ENCODE measurements around the gene GCC1. TPM values are rescaled to one million over a fixed set of nuclear protein-coding genes. Genes with fewer than 3 reads are reported as not detected.
A peak's percentile ranks its signal among the peaks of the same experiment; 100 is the strongest.

The GCC1 gene, protein sequence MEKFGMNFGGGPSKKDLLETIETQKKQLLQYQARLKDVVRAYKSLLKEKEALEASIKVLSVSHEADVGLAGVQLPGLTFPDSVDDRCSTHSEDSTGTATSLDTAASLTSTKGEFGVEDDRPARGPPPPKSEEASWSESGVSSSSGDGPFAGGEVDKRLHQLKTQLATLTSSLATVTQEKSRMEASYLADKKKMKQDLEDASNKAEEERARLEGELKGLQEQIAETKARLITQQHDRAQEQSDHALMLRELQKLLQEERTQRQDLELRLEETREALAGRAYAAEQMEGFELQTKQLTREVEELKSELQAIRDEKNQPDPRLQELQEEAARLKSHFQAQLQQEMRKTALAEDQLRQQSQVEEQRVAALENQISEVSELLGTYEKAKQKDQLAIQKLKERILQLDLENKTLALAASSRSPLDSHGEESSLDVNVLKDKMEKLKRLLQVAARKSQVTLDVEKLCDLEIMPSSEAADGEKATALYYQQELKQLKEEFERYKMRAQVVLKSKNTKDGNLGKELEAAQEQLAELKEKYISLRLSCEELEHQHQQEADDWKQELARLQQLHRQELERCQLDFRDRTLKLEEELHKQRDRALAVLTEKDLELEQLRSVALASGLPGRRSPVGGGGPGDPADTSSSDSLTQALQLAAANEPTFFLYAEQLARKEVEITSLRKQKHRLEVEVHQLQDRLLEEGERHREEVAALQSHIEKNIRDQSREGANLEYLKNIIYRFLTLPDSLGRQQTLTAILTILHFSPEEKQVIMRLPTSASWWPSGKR
- 10 to 100 TPM in 1 of 2 donors, 1 to 10 TPM in 1; 9.6 to 11.0 TPM for total RNA-seq
- long read RNA-seq, donor 1, full-length matches to known transcripts: 6 of 7 reads
- long read RNA-seq, donor 1, partial matches to known transcripts: 0 of 7 reads
- long read RNA-seq, donor 1, other reads (novel, unspliced or antisense): 1 of 7 reads
- long read RNA-seq, donor 2, full-length matches to known transcripts: 5 of 8 reads
- long read RNA-seq, donor 2, partial matches to known transcripts: 3 of 8 reads
- long read RNA-seq, donor 2, other reads (novel, unspliced or antisense): 0 of 8 reads

DNA sequence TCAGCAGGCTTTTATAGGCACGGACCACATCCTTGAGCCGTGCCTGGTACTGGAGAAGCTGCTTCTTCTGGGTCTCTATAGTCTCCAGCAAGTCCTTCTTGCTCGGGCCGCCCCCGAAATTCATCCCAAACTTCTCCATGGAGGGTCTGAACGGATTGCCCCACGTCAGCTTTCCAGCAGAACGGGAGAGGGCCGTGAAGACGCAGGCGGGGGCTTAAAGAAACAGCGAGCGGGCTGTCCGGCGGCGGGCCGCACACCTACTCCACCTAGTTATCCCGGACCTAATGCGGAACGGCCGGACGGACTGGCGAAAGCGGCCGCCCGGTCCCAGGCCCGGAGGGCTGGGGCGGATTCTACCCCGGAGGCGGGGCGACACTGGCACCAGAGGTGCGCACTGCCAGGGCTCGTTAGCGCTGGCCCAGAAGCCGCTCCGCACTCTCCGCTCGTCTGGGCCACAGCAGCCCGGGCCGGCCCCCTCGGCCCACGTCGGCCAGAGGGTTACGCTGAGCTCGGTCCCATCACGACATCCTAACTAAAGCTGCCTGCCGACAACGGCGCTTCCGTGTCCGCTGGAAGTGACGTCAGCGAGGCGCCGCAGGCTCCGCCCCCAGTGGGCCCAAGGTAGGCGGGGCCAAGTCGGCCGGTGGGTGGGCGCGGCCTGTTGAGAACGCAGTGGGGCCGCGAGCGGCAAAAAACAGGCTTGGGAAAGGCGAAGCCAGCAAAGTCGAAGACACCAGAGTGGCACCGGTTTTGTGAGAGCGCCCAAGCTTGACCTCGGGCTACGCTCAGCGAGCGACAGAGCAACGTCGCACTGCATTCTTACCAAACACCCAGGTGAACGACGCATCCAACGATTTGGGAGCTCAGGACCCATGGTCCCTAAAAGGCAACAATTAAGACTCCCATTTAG, at the start of gene GCC1:
Gene GCC1, minus strand, starts transcription at position 553 of the 910 bp plus-strand sequence. Its CDS starts 414 bp downstream, at position 139.
- intact Hi-C loops (cut with DNase I): loop anchor here in 1 of 2 donors (5.0 kb wide), 1 partner anchor 67 kb away; the partner anchor contains the start of gene SND1
- peak; percentile 98 for DNase-seq (ENCODE audit: low spot score)

DNA sequence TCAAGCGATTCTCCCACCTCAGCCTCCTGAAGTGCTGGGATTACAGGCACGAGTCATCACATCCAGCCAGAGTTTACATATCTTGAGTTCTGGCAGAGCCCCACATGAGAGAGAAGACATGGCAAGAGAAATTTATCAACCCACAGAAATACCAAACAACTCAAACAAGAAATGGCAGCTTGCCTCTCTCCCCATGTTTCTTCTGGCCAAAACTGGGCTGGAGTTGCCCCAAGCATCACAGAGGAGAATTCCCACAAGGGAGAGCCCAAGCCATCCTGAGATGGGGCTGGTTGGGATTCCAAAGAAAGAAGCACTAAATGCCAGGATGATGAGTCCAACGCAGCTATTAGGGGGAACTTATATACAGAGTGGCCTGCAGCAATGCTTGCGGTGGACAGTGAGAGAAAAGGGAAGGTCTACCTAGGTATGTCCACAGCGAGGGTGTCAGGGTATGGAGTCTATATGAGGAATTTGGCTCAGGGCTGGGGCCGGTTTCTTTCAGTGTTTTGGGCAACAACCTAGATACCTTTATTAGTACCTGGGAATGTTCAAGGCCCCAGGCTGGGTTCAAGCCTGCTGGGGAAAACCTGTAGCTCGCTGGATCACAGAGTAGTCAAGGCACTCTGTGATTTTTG, 47.0 kb upstream of the GCC1 start:
- DNase-seq (ENCODE audit: low spot score): no peak
- intact Hi-C loops (cut with DNase I): no loop called here

DNA sequence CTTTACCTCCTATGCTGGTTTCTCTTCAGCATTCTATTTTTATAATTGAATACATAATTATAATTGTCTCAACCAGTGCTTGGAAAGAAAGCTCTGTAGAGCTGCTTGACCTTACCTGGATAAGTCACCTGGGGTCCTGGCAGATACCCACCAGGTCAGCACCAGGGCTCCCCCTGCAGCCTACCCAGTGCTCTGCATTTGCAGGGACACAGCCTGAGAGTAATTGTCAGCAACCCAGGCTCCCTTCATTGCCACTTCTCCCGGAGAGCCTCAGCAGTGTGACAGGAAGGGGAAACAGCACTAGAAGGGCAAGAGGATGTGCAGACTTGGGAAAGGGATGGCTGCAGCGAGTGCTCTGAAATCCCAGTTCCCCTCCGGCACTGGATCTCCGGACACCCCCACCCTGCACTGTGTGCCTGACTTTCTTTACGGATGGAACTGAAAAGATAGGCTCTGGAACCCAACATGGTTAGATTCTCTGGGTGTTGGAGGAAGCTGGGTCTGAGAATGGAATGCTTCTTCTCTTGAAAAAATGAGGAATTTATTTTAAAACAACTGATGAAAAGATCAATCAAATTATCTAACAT, 44.0 kb upstream of the GCC1 start:
- intact Hi-C loops (cut with DNase I): no loop called here
- no peak for DNase-seq (ENCODE audit: low spot score)

DNA sequence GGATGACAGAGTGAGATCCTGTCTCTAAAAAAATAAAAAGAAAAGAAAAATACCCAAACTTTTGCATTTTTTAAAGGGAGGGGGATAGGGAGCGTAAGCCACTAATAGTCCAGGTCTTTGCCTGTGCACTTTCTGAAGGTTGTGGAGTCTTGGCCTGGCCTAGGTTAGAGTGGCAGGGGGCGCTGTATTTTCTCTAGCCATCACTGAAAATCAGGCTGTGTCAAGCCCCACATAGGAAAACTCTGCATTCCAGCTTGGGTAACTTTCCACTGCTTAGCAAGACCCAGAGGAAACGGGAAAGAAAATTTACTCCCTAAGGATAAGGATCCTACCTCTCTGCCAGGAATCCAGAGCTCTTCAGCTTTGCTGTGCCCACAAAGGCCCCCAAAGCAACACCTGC, 43.0 kb upstream of the GCC1 start:
- intact Hi-C loops (cut with DNase I): no loop called here
- no peak for DNase-seq (ENCODE audit: low spot score)

DNA sequence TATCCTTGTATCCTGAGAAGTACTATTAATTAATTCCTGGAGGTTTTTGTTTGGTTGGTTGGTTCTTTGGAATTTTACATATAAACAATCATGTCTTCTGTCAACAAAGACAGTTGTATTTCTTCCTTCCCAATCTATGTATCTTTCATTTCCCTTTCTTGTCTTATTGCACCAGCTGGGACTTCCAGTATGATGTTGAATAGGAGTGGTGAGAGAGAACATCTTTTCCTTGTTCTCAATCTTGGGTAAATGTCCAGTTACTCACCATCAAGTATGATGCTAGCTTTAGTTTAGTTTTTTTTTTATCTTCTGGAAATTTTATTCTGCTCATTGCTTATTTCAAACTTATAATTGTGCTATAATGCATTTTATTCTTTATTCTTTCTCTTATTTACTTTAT, 39.9 kb upstream of the GCC1 start:
- no peak for DNase-seq (ENCODE audit: low spot score)
- intact Hi-C loops (cut with DNase I): no loop called here

DNA sequence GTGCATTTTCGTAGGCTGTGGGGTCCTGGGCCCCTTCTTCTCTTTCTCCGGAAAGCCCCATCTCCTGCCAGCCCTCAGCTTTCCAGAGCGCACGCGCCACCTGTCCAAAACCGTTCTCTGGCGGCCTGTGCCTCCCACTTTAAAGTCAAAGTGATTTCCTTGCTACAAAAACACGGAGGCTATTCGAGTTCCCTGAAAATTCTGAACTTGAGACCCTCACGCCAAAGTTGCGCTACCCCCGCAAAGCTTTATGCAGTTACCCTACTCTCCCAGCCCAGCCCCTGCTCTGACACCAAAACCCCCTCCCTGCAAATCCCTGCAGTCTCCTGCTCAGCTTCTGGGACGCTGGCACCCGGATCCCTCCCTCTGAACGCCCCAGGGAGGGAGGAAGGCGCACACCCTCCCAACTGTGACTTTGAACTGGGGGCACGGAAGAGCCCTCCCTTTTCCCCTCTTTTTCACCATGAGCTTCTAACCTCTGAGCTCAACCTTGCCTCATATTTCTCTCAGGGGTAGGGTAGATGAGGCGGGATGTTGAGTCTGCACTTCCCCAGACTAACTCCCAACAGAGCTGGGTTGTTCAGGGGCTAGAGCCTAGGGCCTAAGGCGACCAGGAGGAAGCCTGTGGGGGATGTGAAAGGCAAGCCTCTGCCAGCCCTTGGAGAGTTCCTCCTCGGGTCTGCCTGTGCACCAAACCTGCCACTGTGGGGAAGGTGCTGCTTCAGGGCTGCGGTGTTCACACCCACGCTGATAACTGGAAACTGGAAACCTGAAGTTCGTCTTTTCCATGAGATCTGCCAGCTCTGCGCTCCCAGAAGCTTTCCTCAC, 35.2 kb upstream of the GCC1 start:
- intact Hi-C loops (cut with DNase I): no loop called here
- DNase-seq (ENCODE audit: low spot score): no peak

DNA sequence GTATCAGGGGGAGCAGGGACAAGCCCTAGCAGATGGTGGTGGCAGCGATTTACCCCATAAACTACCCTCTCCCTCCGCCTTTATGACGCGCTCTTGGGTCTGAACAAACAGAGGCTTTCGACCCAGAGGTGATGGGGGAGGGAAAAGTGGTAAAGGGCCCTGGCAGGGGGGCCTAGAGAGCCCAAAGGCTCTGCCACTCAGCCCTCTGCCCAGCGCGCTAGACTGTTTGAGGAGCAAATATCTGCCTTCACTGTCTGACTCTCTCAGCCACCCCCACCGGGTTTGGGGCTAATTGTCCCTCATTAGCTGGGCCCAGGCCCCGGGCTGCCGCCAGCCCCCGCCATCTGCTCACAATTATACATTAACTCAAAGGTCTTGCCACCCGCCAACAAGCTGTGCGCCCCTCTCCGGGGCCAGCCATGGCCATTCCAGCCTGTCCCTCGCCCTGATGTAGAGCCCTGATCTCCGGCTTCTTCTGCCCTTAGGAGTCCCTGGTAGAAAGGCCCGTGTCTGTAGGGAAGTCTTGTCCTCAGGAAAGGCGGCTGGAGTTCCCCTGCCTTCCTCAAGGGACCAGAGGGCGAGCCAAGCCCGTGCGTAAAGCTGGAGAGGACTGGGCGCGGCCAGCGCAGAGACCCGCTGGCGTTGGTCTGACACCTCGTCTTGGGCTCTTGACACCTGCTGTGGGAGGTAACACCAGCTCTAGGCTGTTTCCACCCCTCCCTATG, 34.4 kb upstream of the GCC1 start:
- intact Hi-C loops (cut with DNase I): no loop called here
- DNase-seq (ENCODE audit: low spot score): no peak

DNA sequence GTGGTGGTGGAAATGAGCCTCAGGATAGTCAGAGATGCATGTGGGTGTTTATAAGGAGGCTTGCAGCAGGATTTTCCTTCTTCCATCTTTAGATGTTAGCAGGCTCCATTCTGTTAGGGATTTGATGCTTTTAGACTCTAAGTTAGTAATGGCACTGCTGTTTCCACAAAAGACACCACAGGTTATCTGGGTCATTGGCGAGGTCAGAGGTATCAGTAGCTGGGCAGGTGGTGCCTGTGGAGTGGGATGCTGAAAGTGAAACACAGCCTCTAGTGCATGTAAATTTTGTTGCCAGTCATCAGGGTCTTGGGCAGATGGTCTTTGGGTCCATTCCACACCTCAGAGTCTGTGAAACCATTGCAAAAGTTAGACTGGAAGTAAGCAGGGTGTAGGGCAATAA, 33.4 kb upstream of the GCC1 start:
- intact Hi-C loops (cut with DNase I): no loop called here
- DNase-seq (ENCODE audit: low spot score): no peak

DNA sequence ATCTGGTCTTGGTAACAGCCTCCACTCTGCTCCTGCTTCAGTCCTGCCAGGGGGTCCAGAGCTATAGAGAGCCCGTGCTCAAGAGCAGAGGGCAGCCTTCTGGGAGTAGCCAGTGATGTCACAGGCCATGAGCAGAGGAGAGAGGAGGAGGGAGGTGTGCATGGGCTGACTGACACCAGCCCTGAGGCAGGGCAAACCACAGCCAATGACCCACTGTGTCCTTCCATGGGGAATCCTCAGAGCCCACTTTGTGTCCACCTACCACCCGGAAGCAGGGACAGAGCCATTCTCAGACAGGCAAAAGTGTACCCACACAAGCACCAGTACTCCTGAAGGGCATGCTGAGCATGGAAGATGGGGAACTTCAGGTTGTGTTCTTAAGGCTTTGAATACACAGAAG, 32.6 kb upstream of the GCC1 start, which contains the start of gene PAX4:
Gene PAX4, minus strand, starts transcription at position 101 of the 400 bp plus-strand sequence. CDS start 2,214 bp downstream, outside the sequence.
- DNase-seq (ENCODE audit: low spot score): no peak
- intact Hi-C loops (cut with DNase I): no loop called here

DNA sequence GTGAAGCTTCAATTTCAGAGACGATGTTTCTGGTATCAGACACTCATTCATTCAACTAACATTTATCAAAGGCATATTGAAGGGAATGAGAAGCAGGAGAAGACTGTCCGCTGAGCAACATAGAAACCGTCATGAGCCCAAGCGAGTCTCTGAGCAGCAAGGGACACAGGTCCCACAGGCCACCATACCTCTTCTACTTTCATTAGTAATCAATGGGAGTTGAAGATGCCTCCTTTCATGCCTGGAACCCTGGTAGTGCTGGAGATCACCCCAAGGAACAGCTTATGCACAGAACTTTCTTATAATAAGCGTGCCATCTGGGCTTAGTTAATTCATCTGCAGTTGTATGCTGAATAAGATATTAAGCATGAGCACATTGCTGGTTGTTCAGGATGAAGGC, 31.3 kb upstream of the GCC1 start:
- DNase-seq (ENCODE audit: low spot score): no peak
- intact Hi-C loops (cut with DNase I): no loop called here

DNA sequence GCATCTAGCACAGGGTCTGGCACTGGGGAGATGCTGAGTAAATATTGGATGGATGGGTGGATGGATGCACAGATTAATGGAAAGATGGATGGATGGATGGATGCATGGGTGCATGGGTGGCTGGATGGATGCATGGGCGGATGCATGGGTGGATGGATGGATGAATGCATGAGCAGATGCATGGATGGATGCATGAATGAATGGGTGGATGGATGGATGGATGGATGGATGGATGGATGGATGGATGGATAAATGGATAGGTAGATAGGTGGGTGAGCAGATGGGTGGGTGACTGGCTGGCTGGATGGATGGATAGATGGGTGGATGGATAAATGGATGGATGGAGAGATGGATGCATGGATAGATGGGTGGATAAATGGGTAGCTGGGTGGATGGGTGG, 26.9 kb upstream of the GCC1 start:
- DNase-seq (ENCODE audit: low spot score): no peak
- intact Hi-C loops (cut with DNase I): no loop called here

DNA sequence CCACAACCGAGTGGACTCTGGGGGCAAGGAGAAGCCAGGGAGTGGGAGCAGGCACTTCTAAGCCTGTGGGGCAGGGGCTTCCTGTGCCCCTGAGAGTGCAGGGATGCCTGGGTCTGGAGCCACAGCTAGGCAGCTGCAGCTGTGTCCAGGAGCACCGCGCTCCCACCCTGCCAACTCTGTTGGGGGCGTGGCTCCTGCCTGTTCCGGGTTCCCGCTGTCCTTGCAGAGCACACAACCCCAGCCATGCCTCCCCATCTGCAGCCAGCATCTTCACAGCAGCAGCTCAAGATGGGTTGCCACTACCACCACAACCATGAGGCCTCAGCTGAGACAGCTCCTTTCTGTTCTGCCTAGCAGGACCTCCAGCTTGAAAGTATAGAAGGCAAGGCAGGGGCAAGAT, 23.9 kb upstream of the GCC1 start:
- intact Hi-C loops (cut with DNase I): no loop called here
- DNase-seq (ENCODE audit: low spot score): no peak

DNA sequence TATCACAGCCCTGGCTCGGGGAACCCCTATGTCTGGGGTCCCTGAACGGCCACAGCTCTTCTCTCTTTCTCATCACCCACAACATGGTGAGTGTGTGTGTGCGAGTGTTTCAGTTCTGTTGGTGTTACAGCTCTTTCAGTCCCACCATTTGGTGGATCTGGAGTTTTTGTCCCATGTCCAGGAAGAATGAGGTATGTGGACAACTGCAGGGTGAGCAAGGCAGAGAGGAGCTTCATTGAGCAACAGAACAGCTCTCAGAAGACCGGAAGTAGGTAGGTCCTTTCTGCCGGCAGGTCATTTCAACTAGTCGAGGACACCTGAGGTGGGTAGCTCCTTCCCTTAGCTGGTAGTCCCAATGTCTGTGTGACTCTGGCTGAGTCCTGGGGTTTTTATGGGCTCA, 23.1 kb upstream of the GCC1 start:
- no peak for DNase-seq (ENCODE audit: low spot score)
- intact Hi-C loops (cut with DNase I): no loop called here

DNA sequence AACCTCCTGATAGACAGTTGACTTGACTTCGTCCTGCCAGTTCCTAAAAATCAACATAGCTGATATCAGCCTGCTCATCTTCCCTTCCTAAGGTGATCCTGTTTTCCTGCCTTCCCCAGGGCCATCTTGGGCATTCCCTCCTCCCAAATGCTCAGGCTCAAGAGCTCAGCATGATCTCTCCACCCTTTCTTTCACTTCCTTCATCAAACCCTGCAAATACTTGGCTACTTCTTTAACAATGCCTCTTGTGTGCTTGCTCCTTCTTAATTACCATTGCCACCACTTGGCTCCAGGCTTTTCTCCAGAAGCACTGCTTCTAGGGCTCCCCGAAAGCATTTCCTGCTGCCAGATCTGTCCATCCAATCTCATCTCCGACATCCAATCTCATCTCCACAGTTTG, 15.5 kb upstream of the GCC1 start:
- DNase-seq (ENCODE audit: low spot score): no peak
- intact Hi-C loops (cut with DNase I): no loop called here

DNA sequence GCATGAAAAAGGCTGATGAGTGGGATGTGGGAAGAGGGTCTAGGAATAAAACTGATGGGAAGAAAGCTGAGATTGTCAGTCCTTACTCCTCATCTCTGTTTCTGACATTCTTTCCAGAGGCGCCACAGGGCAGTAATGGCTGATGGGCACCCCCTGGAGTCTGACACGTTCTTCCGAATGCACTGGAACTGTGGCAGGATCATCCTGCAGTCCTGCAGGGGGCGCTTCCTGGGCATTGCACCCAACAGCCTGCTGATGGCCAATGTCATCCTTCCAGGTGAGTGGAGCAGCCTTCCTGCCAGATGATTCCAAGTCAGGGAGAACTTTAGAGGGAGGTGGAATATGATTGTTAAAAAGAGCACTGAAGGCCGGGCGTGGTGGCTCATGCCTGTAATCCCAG, 12.9 kb upstream of the GCC1 start:
- intact Hi-C loops (cut with DNase I): no loop called here
- DNase-seq (ENCODE audit: low spot score): no peak

DNA sequence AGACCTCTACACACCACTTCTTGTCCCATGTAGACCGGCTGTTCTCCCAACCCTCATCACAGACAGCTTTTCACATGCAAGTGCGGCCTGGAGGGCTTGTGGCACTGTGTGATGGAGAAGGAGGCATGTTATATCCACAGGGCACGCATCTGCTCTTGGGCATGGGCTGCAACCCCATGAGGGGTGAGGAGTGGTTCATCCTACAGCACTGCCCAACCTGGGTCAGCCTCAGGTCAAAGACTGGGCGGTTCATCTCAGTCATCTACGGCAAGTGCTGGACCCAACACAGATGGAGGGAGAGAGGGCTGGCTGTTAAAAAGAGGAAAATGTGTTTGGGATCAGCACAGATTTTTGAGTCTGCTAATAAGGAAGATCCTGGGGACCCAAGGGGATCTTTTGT, 10.3 kb upstream of the GCC1 start:
- no peak for DNase-seq (ENCODE audit: low spot score)
- intact Hi-C loops (cut with DNase I): no loop called here

DNA sequence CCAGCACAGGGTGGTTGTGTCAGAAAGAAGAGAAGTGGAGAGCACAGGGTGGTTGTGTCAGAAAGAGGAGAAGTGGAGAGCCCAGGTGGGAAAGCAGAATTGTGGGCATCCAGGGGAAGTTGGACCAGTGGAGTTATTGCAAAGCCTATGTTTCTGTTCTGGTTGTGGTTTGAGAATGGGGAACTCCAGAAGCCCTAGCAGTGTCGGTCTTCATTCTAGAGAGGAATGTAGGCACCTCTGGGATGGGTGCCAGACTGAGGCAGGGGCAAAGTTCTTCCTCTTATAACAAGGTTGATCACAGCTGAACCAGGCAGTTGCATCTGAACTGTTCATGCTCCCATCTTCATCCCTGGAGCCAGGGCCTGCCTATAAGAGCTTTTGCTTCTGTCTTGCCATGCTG, 9.1 kb upstream of the GCC1 start:
- intact Hi-C loops (cut with DNase I): no loop called here
- DNase-seq (ENCODE audit: low spot score): no peak

Data from posterior vena cava (tissue), 2 donors.